Sciatic nerve (tissue), 2 donors: ENCODE data around the gene LRBA. TPM values are rescaled to one million over a fixed set of nuclear protein-coding genes. Genes with fewer than 3 reads are reported as not detected.

Source experiments
- ATAC-seq: fragments of 200-7000 bp; cut with Tn5 transposase; one replicate; pipeline ENCODE4 v1.9.1; 2020; ENCODE audit warnings: mild to moderate bottlenecking, moderate library complexity
- DNase-seq: peaks from one replicate; pipeline ENCODE4 v3.0.0-alpha.2; 2020; ENCODE audit warnings: low spot score
- intact Hi-C: fragments of 100-400 bp; cut with DNase I; formaldehyde crosslinking; loops from one replicate; pipeline ENCODE4 v1.14.2; 2022
- total RNA-seq: library from RNA; stranded (reverse); fragmentation: NEBNext Ultra II Directional; extraction: Animal tissue kit (Norgen Biotek cat#: 25700); gene quantifications from one replicate; pipeline ENCODE4 v1.2.1, GENCODE V29; 2021
- donor health status: DM: no; HTN: no; CAD: no.
- donor health status: DM: no; HTN: no; CAD: no.

The LRBA gene
- total RNA-seq, 1 donor from 2014 or later = 34.5 TPM

DNA sequence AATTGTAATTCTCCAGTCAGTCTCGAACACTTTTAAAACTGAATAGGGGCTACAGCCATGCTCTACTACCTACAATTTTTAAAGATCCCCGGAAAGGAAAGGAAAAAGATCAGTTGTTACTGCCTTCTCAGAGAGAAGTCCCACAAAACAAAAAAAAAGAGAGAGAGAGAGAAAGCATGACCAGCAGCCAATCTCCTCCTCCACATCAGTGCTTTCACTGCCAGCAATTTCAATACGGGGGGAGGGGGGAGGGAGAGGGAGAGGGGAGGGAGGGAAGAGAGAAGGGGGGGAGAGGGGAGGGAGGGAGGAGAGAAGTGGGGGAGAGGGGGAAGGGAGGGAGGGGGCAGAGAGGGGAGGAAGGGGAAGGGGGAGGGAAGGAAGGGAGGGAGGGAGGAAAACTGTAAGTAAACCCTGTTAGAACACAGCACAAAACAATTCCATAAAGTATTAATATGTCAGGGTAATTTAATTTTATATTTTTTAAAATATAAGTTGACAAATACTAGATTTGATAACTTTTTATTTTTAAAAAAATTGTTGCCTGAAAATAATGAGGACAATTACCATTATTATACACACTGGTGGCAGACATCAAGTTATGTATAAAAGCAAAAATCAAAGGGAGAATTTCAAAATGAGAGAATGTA is 108.0 kb downstream of the LRBA start:
- intact Hi-C loops = no loop called here
- ATAC-seq (no peak), DNase-seq (no peak)

GRCh38 chr4:150904671-150905070 is 110.4 kb downstream of the LRBA start:
- ATAC-seq = no peak
- no peak for DNase-seq
- intact Hi-C loops = no loop called here

DNA sequence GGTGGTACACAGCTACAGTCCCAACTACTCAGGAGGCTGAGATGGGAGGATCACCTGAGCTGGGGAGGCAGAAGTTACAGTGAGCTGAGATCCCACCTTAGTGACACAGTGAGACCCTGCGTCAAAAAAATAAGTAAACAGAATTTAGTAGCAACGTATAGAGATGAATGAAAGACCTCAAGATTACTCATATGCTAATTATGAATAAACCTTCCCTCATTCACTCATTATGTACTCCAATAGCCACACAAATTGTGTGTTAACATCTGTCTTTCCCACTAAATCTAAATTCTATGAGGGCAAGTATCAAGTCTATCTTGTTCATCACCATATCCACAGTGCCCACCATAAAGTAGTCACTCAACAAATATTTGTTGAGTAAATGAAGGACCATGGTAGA is 111.5 kb downstream of the LRBA start:
- DNase-seq (no peak), ATAC-seq (no peak)
- intact Hi-C loops = no loop called here

DNA sequence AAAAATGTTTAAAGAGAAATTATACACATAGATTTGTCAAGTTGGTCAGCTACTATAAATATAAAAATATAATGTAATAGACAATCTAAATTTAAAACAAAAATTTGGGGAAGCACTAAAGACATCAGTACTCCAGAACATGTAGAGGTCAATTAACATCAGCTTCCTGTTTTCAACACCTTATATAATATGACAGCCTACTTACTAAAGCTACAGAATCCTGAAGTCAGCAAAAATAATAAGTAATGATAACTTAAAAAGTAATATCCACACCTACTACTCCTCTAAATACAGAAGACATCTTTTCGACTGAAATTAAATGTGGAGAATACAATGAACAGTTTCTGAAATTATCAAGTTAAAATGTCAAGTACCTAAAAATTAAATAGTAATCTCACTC is 118.6 kb downstream of the LRBA start:
- intact Hi-C loops = no loop called here
- ATAC-seq (no peak), DNase-seq (no peak)

- DNase-seq = no peak
- no peak for ATAC-seq
- intact Hi-C loops = no loop called here
These were observed 124.8 kb downstream of the LRBA start for GRCh38 chr4:150890246-150890645.

DNA sequence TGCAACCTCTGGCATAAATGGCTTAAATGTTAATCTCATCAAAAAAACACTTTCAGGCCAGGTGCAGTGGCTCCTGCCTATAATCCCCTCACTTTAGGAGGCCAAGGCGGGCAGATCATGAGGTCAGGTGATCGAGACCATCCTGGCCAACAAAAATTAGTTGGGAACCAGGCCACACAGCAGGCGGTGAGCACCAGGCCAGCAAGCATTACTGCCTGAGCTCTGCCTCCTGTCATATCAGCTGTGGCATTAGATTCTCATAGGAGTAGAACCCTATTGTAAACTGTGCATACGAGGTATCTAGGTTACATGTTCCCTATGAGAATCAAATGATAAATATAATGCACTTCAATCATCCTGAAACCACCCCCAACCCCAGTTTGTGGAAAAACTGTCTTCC is 125.8 kb downstream of the LRBA start:
- DNase-seq (no peak), ATAC-seq (no peak)
- intact Hi-C loops = no loop called here

DNA sequence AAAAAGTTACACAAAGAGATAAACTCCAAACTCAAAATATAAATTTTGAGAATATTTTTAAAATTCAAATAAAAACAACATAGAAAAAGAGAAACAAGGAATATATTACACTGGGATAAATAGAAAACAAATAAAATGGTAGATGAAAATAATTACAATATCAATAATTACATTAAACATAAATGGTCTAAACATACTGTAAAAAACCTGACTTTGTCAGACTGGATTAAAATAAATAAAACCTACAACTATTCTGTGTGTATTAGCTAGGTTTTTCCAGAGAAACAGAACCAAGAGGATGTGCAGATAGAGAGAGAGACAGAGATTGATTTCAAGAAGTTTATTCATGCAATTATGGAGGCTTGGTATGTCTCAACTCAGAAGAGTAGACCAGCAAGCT is 126.5 kb downstream of the LRBA start:
- DNase-seq = no peak
- no peak for ATAC-seq
- intact Hi-C loops = no loop called here

GRCh38 chr4:150888217-150888616 is 126.9 kb downstream of the LRBA start:
- intact Hi-C loops = no loop called here
- ATAC-seq (no peak), DNase-seq (no peak)

GRCh38 chr4:150886597-150886996 is 128.5 kb downstream of the LRBA start:
- no peak for DNase-seq
- intact Hi-C loops = no loop called here
- ATAC-seq = no peak

DNA sequence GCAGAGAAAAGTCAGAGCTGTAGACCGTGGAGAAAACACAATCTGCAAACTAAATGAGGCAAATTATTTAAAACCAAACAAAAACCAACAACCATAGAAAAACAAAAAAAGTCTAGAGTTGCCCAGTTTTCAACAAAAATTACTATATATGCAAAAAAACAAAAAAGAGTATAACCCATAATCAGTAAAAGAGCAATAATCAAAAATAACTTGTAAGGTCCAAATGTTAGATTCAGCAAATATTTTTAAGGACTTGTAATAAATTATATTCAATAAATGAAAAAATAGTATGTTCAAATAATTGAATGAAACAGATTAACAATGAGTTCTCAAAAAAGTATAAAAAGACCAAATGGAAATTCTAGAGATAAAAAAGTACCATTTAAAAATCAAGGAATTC is 130.5 kb downstream of the LRBA start:
- intact Hi-C loops = no loop called here
- no peak for ATAC-seq

DNA sequence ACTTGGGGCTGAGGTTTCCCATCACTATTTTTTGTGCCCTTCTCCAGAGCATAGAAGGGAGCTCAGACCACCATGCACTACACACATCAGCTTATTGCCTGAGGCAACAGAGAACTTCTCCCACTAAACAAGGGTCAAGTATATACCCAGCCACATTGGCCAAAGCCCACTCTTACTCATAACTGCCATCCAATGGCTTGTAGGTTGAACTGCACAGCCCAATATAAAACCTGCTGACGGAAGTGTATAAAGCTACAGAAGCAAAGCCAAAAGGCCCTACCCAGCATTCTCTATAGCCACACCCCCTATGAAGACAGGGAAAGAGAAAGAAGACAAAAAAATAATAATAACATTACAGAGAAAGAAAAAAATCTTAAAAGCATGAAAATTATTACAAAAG is 139.7 kb downstream of the LRBA start:
- intact Hi-C loops = no loop called here

More for the DNA sequence above, 130.5 kb downstream of the LRBA start:
- no peak for DNase-seq

GRCh38 chr4:150874338-150875226 is 140.5 kb downstream of the LRBA start:
- ATAC-seq = peak; percentile 38
- no peak for DNase-seq
- intact Hi-C loops = no loop called here

More for the DNA sequence above, 139.7 kb downstream of the LRBA start:
- ATAC-seq (no peak), DNase-seq (no peak)

DNA sequence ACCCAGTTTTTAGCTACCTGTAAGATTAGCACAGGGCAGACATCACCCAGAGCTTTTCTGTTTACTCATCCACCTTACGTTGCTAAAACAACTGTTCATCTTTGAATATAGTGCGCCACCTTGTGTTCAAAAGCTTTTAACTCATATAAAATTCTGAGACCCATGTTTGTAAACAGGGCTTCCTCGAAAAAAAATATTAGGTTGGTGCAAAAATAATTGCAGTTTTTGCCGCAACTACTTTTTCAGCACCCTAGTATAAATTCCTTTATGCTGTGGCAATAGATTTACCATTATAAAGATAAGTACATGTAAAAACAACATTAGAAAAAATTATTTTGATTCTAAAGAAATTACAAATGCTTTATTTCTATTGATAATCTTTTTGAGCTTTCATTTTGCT is 147.9 kb downstream of the LRBA start:
- intact Hi-C loops = no loop called here
- no peak for DNase-seq
- ATAC-seq = peak; percentile 71

- DNase-seq (no peak), ATAC-seq (no peak)
- intact Hi-C loops = no loop called here
These were observed 151.6 kb downstream of the LRBA start for GRCh38 chr4:150863456-150863855.

DNA sequence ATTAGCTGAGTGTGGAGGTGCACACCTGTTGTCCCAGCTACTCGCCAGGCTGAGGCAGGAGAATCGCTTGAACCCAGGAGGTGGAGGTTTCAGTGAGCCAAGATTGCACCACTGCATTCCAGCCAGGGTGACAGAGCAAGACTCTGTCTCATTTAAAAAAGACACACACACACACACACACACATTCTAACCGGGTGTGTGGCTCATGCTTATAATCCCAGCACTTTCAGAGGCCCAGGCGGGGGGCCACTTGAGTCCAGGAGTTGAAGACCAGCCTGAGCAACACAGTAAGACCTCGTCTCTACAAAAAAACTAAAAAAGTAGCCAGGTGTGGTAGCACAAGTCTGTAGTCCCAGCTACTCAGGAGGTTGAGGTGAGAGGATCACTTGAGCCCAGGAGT is 152.3 kb downstream of the LRBA start:
- intact Hi-C loops = no loop called here
- ATAC-seq (no peak), DNase-seq (no peak)

DNA sequence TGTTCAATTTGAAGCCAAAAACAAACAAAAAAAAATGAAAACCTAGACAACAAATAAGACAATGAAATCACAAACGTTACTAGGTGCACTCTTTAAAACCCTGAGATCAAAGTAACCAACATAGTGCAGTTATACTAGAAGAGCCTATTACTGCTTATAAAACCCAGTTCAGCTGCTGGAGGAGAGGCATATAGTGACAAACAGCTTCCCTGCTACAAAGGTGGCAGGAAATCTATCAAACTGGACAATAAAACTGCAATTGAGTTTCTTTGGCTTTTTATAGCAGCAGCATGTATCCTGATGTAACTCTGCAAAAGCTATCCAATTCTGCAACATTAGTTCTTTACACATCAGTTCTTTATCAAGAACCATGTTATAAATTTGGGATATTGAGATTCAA is 155.6 kb downstream of the LRBA start:
- DNase-seq = no peak
- intact Hi-C loops = no loop called here
- ATAC-seq = no peak

DNA sequence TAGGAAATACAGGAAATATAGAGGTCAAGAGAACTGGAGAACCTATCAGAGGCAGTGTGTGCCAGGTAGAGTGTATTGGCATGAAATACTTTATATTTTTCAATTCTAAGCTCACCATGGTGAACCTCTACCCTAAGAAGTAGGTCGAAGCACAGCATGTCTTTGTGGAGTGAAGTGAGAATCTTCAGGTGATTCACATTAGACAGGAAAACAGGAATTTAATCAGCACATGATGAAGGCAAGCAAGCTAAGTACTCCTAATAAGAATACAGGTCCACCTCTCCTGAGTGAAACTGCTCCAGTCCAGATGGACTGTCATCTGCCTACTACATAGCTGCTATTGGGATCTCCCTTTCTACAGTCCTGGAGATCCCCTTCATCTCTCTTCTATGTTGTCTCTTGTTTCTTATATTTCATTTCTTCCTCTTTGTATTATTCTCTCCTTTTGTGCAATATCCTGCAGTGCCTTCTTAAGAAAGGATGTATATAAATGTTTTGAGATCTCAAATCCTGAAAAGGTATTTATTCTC is 159.0 kb downstream of the LRBA start:
- intact Hi-C loops = no loop called here
- ATAC-seq = no peak
- no peak for DNase-seq

- intact Hi-C loops = no loop called here
These were observed 160.5 kb downstream of the LRBA start for GRCh38 chr4:150854600-150854999.

DNA sequence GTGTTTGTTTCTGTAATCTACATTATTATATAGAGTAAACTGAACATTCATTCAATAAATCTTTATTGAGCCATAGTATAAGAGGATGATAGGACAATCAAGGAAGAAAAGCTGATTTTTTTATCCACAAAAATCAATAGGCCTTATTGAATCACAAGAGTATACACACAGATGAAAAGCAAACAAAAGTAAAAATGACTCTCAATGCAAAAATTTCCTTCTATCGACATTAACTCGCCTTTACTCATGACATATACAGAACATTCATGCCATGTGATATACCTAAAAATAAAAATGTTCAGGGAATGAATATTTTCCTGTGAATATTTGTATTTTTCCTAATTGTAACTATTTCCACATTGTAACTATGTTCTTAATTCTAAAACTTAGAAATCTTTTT is 161.2 kb downstream of the LRBA start:
- ATAC-seq (no peak), DNase-seq (no peak)
- intact Hi-C loops = no loop called here

More at GRCh38 chr4:150854600-150854999, 160.5 kb downstream of the LRBA start:
- DNase-seq (no peak), ATAC-seq (no peak)

DNA sequence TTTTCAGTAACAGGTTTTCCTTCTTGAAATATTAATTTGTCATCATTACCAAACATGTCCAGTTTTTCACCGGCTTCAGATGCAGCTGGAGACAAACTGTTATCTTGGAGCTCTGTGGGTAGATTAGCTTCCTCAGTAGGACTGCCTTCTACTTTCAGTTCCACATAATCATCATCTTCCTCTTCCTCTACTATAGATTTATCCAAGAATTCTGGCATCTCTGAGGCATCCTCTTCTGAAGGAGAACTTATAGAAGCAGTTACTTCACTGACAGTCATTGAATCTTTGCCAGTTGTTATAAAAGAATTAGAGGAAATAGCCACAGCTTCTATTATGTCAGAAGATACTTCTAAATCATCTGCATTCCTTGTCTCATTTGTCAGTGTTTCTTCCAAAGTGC is 162.9 kb downstream of the LRBA start:
- ATAC-seq (no peak), DNase-seq (no peak)
- intact Hi-C loops = no loop called here
